SHP77 (cell line): ENCODE measurements around the gene ATP6V1B1.
"Not testable (repeated sequence)": the region's sequence is repeated elsewhere in the genome, so short reads cannot be mapped to it uniquely, and the experiment has no call there.

ENCODE experiments used
- DNase-seq, 2 experiments: peaks; one replicate each; lab custom pipeline; 2025; lab: John Stamatoyannopoulos, UW

ATP6V1B1 gene

DNA sequence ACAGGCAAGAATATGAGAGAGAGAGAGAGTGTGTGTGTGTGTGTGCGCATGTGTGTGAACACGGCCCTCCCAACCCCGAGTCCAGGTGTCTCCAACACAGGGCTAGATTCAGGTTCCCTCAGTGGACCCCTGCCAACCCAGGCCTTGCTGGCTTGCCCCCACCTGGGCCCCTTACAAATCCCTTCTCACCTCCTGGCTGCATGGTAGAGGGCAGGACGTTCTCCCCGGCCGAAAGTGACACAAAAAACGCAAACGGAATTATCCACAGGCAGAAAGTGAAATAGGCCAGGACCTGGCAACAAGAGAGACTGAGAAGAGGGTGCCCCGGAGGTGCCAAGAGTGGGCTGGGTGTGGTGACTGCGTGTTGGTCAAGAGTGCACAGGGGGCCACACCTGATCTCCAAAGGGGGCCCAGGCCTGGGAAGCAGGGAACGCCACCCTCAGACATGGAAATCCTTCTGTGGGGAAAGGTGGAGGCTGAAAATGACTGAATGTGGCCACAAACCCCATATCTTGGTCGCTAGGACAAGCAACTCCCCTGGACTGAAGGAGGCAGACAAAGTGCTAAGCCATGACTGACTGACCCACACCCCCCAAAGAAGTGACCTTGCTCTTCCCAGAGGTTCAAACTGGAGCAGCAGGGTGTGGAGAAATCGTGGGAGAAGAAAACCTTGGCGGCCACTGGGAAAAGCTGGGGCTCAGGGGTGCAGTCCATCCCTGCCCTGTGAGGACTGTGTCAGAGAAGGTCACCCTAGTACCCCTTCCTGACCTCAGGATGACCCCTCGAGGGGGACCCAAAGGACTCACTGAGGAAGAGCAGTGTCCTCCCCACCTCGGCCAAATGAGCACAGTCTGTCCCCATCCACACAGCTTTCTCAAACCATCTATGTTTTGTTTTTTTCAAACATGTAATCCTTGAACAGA lies 53.3 kb downstream of the ATP6V1B1 start:
- DNase-seq, result no peak

DNA sequence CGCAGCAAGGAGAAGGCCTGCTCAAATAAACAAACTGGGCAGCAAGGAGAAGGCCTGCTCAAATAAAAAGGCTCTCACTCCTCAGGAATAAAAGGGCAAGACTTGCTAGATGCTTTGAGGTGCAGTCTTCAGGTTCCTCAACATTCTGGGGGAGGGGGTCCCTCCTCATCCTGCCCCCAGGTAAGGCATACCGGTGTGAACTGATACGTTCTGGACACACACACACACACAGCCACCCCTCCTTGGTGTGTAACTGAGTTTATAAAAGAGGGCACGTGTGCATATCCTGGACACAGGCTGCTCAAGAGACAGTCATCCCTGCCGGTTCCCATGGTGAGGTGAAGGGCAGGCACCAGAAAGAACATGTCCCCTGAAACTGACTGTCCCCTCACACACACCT lies 54.5 kb downstream of the ATP6V1B1 start:
- no peak for DNase-seq

DNA sequence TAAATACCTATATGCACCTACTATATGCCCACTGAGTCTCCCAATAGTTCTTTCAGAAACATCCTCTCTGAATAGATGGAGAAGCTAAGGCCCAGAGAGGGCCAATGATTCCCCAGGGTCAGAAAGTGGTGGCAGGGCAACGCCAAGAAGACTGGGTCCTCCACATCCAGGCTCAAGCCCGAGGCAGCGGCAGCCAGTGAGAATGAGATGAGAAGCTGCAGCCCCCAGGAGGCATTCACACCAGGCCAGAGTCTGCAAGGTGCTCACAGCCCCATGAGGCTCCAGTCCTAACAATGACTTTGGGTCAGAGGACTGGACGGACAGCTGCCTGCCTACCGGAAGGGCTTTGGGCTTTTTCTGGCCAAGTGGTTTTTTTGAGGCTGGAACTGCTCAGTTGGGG lies 55.4 kb downstream of the ATP6V1B1 start:
- DNase-seq, result no peak

DNA sequence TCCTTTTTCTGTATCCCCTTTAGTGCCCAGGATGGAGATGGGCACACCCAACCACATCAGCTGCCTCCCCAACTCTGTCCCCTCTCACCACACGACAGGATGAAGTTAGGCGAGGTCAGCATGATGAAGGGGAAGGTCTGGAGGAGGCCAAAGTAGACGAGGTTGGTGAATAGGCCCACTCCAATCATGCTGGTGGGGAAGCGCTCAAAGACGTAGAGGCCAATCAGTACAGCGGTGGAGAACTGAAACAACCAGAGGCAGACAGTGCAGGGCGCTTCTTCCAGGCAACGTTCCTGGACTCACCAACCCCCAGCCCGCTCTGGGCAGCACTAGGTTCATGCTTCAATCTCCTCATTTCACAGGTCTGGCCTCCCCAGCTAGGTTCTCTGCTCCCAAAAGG lies 56.0 kb downstream of the ATP6V1B1 start:
- DNase-seq, result no peak

DNA sequence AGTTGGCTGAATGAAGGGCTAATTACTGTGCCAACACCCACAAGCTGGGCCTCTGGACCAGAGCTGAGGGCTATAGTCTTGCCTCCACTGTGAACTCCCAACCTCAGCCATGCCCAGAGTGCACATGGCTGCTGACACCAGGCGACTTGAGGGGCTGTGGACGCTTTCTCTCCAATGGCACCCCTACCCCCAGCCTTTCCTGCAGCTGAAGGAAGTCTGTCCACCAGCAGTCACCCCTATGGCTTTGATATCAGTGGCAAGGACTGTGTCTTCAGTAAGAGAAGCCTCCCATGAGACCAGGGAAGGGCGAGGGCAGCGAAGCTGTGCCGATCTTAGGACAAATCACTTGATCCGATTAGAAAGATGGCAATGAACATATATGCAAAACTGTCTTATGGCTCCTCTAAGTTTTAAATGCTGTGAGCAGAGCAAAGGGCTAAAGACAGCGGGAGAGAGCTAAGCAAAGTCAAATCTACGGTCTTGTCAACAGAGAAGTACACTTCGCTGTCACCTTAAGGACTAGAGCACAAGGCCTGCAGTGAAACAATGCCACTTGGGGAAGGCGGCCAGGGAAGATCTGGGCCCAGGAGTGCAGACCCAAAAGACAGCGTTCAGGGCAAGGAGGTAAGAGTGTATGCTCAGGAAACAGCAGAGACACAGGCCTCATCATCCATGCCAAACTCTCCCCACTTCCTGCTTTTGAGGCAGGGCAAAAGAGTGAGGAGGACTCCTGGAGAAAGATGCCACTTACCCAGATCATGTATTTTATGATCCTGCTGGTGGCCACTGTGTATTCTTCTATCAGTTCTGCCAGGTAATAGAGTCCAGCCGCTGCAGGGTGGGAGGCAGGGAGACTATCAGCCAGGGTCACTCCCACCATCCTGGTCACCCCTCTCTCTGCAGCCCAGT lies 57.5 kb downstream of the ATP6V1B1 start:
- no peak for DNase-seq

DNA sequence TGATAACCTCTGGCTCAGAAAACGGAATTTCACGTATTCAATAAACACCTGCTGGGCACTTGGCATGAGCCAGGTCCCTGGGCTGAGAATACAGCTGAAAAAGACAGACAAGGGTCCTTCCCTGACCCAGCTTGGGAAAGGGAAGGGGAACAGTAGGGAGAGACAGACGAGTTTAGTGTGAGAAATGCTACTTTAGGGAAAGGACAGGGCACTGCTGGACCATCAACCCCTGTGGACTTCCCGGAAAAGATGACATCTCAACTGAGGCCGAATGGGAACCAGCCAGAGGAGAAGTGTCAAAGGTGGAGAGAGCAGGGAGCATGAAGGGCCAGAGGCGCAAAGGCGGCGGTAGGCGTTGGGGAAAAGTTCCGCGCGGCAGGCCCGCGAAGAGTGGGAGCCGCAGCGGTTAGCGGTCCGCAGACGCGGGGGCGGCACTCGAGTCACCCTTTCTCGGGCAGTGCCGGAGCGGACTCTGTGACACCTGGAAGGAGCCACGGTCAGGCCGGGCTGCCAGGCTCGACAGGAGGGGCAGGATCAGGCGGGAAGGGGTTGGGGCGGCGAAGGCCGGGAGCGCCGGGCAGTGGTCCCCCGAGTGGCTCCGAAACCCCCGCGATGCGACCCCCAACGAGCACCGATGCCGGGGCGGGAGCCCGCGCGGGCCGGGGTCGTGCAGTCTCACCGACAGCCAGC lies 58.5 kb downstream of the ATP6V1B1 start:
- no peak for DNase-seq

DNA sequence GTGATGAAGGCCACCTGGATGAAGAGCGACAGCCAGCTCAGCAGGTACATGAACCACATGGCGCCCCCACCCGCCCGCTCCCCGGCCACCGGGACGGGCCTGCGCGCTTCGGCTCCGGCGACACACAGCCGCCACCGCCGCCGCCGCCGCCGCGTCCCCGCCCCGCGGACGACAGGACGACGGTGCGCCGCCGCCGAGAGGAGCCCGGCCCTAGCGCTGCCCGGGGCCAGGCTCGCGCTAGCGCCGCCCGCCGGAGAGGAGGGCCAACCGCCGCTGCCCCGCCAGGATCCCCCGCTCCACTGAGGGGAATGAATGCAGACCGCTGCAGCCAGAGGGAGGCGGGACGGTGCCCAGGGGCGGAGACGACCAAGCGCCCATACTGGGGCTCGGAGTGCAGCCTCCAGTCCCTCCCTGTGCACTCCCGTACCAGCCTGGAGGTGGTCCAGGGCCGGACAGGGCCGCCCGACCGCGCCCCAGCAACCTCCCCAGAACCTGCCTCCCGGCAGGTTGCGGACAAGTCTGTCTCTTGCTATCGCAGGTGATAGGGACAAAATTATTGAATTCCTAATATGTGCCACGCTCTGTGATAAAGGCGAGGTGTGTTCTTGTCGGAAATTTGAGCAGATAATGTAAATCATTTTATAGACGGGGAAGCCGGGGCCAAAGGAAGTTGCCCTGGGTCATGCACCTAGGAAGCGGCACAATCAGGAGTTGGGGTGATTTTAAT lies 59.2 kb downstream of the ATP6V1B1 start, which contains the start of gene TEX261:
TEX261 (minus strand) TSS at position 175 of the 727 bp plus-strand sequence; CDS start at position 59, 116 bp downstream.
- peak; percentile 70 to 83 for DNase-seq

DNA sequence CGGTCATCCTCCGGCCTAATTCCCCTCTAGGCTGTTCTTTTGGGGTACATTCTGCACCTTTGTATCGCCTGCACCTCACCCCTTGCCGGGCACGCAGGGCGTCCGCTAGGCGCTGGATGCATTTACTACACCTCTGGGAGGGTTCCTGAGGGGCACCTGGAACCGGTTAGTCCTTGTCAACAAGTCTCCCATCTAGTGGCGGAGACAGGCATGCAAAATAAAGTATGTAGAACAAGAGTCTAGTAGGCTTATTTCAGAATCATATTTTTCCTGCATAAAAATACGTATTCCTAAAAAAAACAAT lies 59.7 kb downstream of the ATP6V1B1 start:
- peak; percentile 52 to 77 for DNase-seq

DNA sequence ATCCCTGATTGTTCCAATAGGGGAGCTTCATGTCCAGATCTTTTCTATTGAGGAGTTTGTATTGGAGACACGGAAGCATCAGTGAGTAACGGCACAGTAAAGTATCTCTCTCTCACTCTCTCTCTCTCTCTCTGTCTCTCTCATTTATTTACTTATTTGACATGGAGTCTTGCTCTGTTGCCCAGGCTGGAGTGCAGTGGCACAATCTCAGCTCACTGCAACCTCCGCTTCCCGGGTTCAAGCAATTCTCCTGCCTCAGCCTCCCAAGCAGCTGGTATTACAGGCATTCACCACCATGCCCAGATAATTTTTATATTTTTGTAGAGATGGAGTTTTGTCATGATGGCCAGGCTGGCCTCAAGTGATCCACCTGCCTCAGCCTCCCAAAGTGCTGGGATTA lies 63.2 kb downstream of the ATP6V1B1 start:
- DNase-seq, result not testable (repeated sequence)

DNA sequence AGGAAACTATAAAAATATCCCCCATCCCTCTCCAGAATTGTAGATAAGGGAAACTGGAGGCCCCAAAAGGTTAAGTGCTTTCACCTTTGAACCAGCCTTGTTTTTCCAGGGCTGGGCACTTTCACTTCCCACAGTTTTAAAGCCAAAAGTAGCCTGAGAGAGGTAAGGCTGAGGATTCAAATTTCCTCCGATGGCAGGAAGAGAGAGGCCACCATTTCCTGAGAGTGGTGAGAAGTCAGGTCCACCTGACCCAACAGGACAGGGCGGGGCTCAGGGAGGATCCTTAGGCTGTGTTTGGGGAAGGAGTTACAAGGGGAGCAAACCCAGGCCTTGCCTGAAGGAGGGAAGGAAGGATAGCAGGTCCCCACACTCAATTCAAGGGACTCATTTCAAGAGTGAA lies 63.7 kb downstream of the ATP6V1B1 start:
- no peak for DNase-seq

DNA sequence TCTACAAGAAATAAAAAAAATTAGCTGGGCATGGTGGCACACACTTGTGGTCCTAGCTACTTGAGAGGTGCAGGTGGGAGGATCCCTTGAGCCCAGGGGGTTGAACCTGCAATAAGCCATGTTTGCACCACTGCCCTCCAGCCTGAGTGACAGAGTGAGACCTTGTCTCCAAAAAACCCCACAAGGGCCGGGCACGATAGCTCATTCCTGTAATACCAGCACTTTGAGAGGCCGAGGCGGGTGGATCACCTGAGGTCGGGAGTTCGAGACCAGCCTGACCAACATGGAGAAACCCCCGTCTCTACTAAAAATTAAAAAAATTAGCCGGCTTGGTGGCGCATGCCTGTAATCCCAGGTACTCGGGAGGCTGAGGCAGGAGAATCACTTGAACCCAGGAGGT lies 64.2 kb downstream of the ATP6V1B1 start:
- not testable (repeated sequence) for DNase-seq

DNA sequence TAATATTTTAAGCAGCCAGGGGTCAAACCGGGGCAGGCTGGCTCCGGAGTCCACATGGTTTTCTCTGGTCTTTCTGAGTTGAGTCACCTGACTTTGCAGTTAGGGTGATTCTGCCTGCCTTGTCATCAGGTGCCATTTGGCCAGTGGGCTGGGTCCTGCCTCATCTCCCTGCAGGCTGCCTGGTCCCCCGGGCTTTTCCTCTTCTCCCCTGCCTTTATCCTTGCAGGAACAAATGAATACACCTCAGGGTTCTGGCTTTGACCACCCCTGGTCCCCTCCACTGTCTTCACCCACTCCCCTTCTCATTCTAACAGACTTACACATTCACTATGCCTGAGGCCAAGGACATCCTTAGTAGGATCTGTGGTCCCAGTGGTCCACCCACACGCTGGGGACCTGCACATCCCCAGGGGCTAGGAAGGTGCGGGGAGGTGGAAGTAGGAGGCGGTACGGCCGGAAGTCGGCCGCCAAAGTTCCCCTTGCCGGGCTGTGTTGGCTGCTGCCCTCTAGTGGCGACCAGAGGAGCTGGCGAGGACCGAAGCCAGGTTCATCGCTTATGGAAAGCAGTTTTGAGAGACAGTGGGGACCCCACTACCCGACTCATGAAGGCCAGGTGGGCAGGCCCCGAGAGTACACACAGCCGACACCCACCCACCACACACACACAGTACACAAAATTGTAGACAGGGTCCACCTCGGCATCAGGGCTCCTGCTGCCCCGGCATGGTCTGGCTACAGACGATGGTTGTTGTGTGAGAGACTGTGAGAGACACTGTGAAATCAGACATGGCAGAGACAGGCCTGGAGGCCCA lies 65.3 kb downstream of the ATP6V1B1 start:
- DNase-seq, result peak; percentile 34 to 64

DNA sequence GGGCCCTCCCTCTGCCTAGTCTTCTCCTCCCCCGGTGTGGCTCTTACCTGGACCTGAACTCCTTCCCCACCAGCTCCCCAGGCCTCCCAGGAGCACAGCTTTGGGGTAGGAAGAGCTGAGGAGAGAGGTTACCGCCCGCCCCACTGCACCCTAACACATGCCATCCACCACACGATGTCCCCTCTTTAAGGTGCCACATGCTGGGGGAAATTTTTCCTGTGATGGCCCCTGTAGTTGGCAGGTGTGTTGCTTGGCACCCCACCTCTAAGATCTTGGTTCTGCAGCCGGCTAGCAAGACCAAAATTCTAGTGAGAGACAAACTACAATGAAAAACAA lies 65.9 kb downstream of the ATP6V1B1 start:
- DNase-seq, result no peak

DNA sequence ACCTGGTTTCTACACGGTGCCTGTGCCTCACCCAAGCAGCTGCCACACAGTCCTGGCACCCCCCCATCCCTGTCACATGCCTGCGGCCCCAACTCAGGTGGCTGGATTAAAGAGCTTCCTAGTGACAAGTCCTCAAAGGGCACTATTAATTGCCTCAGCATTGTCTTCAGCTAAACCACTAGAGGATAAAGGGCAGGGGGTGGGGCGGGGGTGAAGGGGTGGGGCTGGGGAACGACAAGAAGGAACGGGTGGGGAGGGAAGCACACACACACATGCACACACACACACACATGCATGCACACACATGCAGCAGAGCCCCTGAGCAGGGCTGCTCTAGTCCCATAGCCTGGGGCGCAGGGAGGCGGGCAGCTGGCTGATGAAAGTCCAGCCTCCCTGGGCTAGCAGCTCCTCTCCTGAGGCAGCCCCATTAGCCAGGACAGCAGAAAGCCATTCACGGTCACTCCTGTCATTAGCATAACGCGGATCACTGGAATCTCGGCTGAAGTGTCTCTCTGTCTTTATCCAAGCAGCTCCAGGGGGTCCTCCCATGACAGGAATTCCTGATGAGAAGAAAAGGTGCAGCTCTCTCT lies 66.4 kb downstream of the ATP6V1B1 start:
- DNase-seq, result no peak

DNA sequence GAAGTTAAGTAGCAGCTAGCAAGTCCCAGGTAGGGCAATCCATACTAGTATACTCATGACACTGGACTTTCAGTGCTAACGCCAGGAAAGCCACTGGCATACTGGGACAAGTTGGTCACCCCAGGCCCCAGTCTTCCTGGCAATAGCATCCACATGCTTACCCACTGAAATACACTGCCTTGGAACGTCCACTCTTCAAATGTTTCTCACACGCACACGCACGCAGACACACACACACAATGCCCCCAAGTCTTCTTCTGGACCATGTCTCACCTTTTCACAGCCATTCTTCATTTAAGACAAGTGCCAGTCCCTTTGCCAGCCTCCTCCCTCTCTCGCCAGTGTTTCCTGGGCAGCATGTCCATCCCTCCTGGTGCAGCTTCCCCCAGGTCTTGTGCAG lies 67.7 kb downstream of the ATP6V1B1 start:
- no peak for DNase-seq

DNA sequence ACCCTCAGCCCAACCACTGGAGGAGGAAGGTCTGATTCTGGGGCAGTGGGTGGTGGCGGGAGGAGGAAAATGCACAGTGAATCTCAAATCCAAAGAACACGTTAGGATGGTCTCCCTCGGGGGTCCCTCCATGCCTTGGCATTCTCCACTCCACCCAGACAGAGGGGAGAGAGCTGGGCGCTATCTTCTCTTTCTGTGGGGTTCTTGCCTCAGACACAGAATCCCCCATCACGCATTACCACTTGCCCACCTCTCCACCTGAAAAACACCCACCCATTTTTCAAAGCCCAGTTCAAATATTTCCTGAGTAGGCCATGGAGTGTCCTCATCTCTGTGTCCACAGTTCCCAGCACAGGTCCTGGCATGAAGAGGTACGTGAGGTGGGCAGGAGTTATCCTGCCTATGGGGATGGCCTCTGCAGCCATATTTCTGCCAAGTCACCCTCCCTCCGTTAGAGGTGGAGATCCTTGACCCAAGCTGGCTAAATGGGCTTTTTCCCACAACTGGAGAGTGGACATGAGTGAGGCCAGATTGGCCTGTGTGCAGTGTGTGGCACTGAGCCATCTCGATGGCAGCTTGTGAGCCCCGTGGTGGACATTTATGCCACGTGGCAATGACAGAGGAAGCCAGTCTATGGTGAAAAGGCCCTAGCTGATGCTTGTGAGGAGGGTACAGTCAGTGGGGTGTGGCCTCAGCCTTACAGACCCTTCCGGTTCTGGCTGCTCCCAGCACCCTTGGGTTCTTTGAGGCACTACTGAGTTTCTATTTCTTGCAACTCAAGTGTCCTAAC lies 68.5 kb downstream of the ATP6V1B1 start:
- DNase-seq, result no peak

DNA sequence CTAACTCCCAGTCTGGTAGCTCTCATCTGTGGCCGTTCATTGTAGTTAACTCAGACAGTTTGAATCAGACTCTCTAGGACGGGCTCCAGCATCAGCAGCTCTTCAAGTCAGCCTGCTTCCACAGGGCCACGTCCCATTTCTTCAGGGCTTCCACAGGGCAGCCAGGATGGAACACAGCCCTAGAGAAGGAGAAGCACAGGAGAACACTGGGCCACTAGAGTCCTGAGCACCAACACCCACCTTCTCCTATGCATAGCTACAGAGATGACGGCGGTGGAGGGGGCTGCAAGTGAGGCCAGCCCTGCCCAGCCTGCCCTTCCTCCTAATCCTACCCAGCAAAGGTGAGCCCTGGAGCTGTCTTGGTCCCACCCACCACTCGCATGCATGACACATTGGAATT lies 69.2 kb downstream of the ATP6V1B1 start:
- no peak for DNase-seq

DNA sequence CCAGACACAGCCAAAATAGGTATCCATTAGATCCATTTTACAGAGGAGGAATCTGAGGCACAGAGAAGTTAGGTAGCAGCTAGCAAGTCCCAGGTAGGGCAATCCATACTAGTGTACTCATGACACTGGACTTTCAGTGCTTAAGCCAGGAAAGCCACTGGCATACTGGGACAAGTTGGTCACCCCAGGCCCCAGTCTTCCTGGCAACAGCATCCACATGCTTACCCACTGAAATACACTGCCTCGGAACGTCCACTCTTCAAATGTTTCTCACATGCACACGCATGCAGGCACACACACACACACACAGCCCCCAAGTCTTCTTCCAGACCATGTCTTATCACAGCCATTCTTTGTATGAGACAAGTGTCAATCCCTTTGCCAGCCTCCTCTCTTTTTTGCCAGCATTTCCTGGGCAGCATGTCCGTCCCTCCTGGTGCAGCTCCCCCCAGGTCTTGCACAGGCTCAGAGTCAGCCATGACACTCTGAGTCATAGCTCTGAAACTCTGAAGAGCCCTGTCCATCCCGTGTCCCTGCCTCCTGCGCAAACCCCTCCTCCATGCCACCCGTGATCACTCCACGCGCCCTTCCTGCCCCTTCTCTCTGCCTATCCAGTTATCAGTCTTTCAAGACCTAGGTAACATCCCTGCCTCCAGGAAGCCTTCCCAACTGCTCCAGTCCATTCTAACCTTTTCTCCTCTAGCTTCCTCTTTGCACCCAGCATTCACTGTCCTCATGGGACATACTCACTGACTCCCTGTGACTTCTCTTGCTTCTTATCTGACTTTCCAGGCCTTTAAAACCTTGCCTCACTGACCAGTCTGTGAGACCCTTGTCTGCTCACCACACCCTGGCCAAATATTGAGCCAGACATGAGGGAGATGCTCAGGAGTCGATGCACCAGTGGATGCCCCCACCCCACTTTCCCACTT lies 69.8 kb downstream of the ATP6V1B1 start:
- no peak for DNase-seq

DNA sequence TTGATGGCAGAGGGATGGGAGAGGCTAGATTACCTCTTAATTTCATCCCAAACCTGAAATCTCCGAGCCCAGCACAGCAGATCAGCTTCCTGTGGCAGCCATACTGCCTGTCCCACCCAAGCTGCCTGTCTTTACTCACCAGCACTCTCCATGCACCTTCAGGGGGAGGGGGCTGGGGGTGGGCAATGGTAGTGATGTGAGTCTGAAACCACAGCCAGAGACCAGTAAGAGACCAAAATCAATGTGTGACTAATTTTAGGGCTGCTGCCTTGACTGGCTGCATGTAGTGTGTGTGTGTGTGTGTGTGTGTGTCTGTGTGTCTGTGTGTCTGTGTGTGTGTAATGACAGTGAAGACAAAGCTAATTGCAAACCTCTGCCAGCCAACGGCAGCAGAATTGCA lies 70.6 kb downstream of the ATP6V1B1 start:
- no peak for DNase-seq
